ENCODE results near the gene RINT1. TPM values are rescaled to one million over a fixed set of nuclear protein-coding genes. Genes with fewer than 3 reads are reported as not detected.

The RINT1 gene
- total RNA-seq, 1 experiment from 2014 or later = 18.1 TPM

- CTCF ChIA-PET = no interaction called here
- no peak for TF ChIP-seq POLR2AphosphoS5 (IDR thresholded peaks at IDR 0.05; ENCODE audit: low read depth, low read length)
- TF ChIP-seq CTCF (IDR thresholded peaks at IDR 0.05) = peak; percentile 86
- peak overlapping the region in 1 of 2 experiments; percentile 18; a peak in 1 of 4 replicates for H3K4me3 ChIP-seq (ENCODE audit: low read depth in 2 of 2, low read length in 2 of 2)
- H3K9me3 ChIP-seq (ENCODE audit: control insufficient read depth, insufficient read depth, low read depth, low read length) = no peaks in the 10 kb centered on the region
- no peak overlapping the region for H3K27ac ChIP-seq (ENCODE audit: low read length)
- H3K4me1 ChIP-seq (ENCODE audit: control insufficient read depth, insufficient read depth, low read length) = peaks cover 8% of the 10 kb centered on the region; the same call in 1 of the 2 replicates
- in situ Hi-C loops (cut with HindIII; ENCODE audit: low pct_unique_long_range_greater_than_20kb, low sequenced_read_pairs) = no loop called here
- BruUV-seq (replicated peaks) = no TSS peak
- H3K27me3 ChIP-seq (ENCODE audit: control insufficient read depth, insufficient read depth, low read length) = no peaks in the 10 kb centered on the region
- POLR2A ChIA-PET = interaction anchor here (0.7 kb wide), 1 partner anchor 13 kb away, joined by 3 read pairs; no protein-coding TSS in a partner anchor
- no peaks in the 10 kb centered on the region for H3K36me3 ChIP-seq (ENCODE audit: control insufficient read depth, insufficient read depth, low read length)
- intact Hi-C loops (cut with micrococcal nuclease; ENCODE audit: unreplicated experiment) = no loop called here
- DNase-seq (ENCODE audit: low read depth, low spot score) (no peak), ATAC-seq (peak; percentile 52; the same call in 1 of the 2 replicates)
These were observed 48.2 kb downstream of the RINT1 start for GRCh38 chr7:105580022-105580740.

- H3K27ac ChIP-seq (ENCODE audit: low read length) = peak within 1 kb of the TSS; percentile 45; the same call in 1 of the 2 replicates
- POLR2A ChIA-PET = interaction anchor here (0.6 kb wide), 1 partner anchor 78 kb away, joined by 3 read pairs; no protein-coding TSS in a partner anchor
- CTCF ChIA-PET = interaction anchor here (0.8 kb wide), 1 partner anchor 49 kb away, joined by 4 read pairs; the partner anchor contains the start of gene RINT1
These were observed 49.2 kb downstream of the RINT1 start, which contains the start of gene EFCAB10 for GRCh38 chr7:105581066-105581811. EFCAB10 (minus strand) TSS chr7:105581493; CDS start chr7:105581463, 30 bp downstream.

GRCh38 chr7:105583061-105583460, 51.1 kb downstream of the RINT1 start:
- ATAC-seq (no peak), DNase-seq (ENCODE audit: low read depth, low spot score) (no peak)
- no peaks in the 10 kb centered on the region for H3K27me3 ChIP-seq (ENCODE audit: control insufficient read depth, insufficient read depth, low read length)
- TF ChIP-seq POLR2AphosphoS5 (IDR thresholded peaks at IDR 0.05; ENCODE audit: low read depth, low read length) (no peak), TCF7L2 (IDR thresholded peaks at IDR 0.05; ENCODE audit: low read depth, low read length) (no peak), REST (IDR thresholded peaks at IDR 0.05; ENCODE audit: insufficient read depth in 1 of 2, low read depth in 2 of 2, low read length in 1 of 2) (no peak), CTCF (IDR thresholded peaks at IDR 0.05) (no peak), SIN3A (IDR thresholded peaks at IDR 0.05; ENCODE audit: borderline replicate concordance, insufficient read depth, low read depth, low read length) (no peak)
- no peaks in the 10 kb centered on the region for H3K36me3 ChIP-seq (ENCODE audit: control insufficient read depth, insufficient read depth, low read length)
- ChIA-PET CTCF (interaction anchor here (0.6 kb wide), 1 partner anchor 9 kb away, joined by 9 read pairs; no protein-coding TSS in a partner anchor), POLR2A (no interaction called here)
- intact Hi-C loops (cut with micrococcal nuclease; ENCODE audit: unreplicated experiment) = no loop called here
- no TSS peak for BruUV-seq (replicated peaks)
- peaks cover 8% of the 10 kb centered on the region; the same call in 1 of the 2 replicates for H3K4me1 ChIP-seq (ENCODE audit: control insufficient read depth, insufficient read depth, low read length)
- no peaks in the 10 kb centered on the region for H3K9me3 ChIP-seq (ENCODE audit: control insufficient read depth, insufficient read depth, low read depth, low read length)
- no peak overlapping the region for H3K27ac ChIP-seq (ENCODE audit: low read length)
- in situ Hi-C loops (cut with HindIII; ENCODE audit: low pct_unique_long_range_greater_than_20kb, low sequenced_read_pairs) = no loop called here
- H3K4me3 ChIP-seq (ENCODE audit: low read depth in 2 of 2, low read length in 2 of 2) = no peak overlapping the region

More at GRCh38 chr7:105581066-105581811, 49.2 kb downstream of the RINT1 start, which contains the start of gene EFCAB10:
- in situ Hi-C loops (cut with HindIII; ENCODE audit: low pct_unique_long_range_greater_than_20kb, low sequenced_read_pairs) (no loop called here), intact Hi-C loops (cut with micrococcal nuclease; ENCODE audit: unreplicated experiment) (no loop called here)
- no peaks in the 10 kb centered on the region for H3K36me3 ChIP-seq (ENCODE audit: control insufficient read depth, insufficient read depth, low read length)
- BruUV-seq (replicated peaks) = no TSS peak
- no peaks in the 10 kb centered on the region for H3K27me3 ChIP-seq (ENCODE audit: control insufficient read depth, insufficient read depth, low read length)
- no peaks in the 10 kb centered on the region for H3K9me3 ChIP-seq (ENCODE audit: control insufficient read depth, insufficient read depth, low read depth, low read length)
- peaks cover 8% of the 10 kb centered on the region; the same call in 1 of the 2 replicates for H3K4me1 ChIP-seq (ENCODE audit: control insufficient read depth, insufficient read depth, low read length)
- TF ChIP-seq SIN3A (IDR thresholded peaks at IDR 0.05; ENCODE audit: borderline replicate concordance, insufficient read depth, low read depth, low read length) (peak; percentile 82; the same call in 1 of the 2 replicates), TCF7L2 (IDR thresholded peaks at IDR 0.05; ENCODE audit: low read depth, low read length) (no peak)
- peak within 1 kb of the TSS; percentile 49 to 75 for H3K4me3 ChIP-seq (ENCODE audit: low read depth in 2 of 2, low read length in 2 of 2)
- ATAC-seq (peak; percentile 96), DNase-seq (ENCODE audit: low read depth, low spot score) (peak; percentile 59)
